ENCODE results near the gene STARD7.
"Not testable (repeated sequence)": the region's sequence is repeated elsewhere in the genome, so short reads cannot be mapped to it uniquely, and the experiment has no call there.

STARD7 gene

DNA sequence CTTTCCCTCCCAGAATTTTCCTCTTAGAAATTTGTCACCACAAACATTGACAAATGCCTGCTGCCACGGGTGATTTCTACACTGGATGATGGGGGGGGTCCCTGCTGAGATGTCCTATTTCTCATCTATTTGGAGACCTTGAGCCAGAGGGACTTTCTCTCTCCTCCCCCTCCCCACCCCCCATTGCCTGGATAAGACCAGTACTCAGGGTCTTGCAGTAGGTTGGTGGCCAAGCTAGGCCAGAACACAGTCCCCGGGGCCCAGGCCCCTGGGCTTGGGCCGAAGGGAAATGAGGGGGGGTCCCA is 62.8 kb downstream of the STARD7 start:
- no peak for TF ChIP-seq CTCF (IDR thresholded peaks at IDR 0.05; ENCODE audit: low read depth, low read length)
- H3K4me3 ChIP-seq (ENCODE audit: low read depth, low read length), result no peak overlapping the region

- TF ChIP-seq CTCF (IDR thresholded peaks at IDR 0.05; ENCODE audit: low read depth, low read length), result no peak
- H3K4me3 ChIP-seq (ENCODE audit: low read depth, low read length), result peak within 1 kb of the TSS; percentile 53
These were observed 63.4 kb downstream of the STARD7 start, which contains the start of gene DUSP2 for GRCh38 chr2:96145036-96145847. Gene DUSP2 (minus strand): TSS chr2:96145440. CDS start chr2:96145354, 86 bp downstream.

GRCh38 chr2:96144481-96145035 is 64.1 kb downstream of the STARD7 start:
- H3K4me3 ChIP-seq (ENCODE audit: low read depth, low read length), result peak overlapping the region; percentile 53
- no peak for TF ChIP-seq CTCF (IDR thresholded peaks at IDR 0.05; ENCODE audit: low read depth, low read length)

DNA sequence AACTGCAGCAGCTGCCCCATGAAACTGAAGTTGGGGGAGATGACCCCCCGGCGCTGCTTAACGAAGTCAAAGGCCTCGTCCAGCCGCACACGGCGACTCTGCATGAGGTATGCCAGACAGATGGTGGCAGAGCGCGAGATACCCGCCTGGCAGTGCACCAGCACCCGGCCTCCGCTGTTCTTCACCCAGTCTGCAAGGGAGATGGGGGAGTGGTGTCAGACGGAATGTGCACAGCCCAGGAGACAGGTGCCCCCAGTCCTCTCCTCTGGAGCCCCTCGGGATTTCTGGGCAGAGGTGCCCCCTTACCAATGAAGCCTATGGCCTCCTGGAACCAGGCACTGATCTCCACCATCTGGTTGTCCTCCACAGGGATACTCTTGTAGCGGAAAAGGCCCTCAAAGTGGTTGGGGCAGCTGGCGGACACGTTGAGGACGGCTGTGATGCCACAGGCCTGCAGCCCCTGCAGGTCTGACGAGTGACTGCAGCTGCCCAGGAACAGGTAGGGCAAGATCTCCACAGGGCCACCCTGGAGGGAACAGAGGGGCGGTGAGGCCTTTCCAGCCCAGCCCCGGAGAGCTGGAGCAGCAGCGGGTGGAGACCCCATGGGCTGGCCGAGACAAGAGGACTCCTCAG is 64.7 kb downstream of the STARD7 start:
- no peak for TF ChIP-seq CTCF (IDR thresholded peaks at IDR 0.05; ENCODE audit: low read depth, low read length)
- H3K4me3 ChIP-seq (ENCODE audit: low read depth, low read length), result no peak overlapping the region

- no peak for TF ChIP-seq CTCF (IDR thresholded peaks at IDR 0.05; ENCODE audit: low read depth, low read length)
- H3K4me3 ChIP-seq (ENCODE audit: low read depth, low read length), result no peak overlapping the region
These were observed 65.3 kb downstream of the STARD7 start for GRCh38 chr2:96143231-96143847.

GRCh38 chr2:96142217-96143113 is 66.2 kb downstream of the STARD7 start:
- TF ChIP-seq CTCF (IDR thresholded peaks at IDR 0.05; ENCODE audit: low read depth, low read length), result no peak
- no peak overlapping the region for H3K4me3 ChIP-seq (ENCODE audit: low read depth, low read length)

DNA sequence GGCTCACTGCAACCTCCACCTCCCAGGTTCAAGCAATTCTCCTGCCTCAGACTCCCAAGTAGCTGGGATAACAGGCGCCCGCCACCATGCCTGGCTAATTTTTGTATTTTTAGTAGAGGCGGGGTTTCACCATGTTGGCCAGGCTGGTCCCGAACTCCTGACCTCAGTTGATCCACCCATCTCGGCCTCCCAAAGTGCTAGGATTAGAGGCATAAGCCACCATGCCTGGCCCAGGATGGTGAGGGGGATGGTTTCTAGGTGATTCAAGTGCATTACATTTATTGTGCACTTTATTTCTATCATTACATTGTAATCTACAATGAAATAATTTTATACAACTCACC is 67.0 kb downstream of the STARD7 start:
- not testable (repeated sequence) for H3K4me3 ChIP-seq (ENCODE audit: low read depth, low read length)
